NCI-H526 treated with DMSO at 0.1 percent for 48 hours (cell line): Measurements from ENCODE around the gene ACAD10.

Source experiments
- DNase-seq: peaks from one replicate; lab custom pipeline; 2025; lab: John Stamatoyannopoulos, UW

Gene ACAD10

DNA sequence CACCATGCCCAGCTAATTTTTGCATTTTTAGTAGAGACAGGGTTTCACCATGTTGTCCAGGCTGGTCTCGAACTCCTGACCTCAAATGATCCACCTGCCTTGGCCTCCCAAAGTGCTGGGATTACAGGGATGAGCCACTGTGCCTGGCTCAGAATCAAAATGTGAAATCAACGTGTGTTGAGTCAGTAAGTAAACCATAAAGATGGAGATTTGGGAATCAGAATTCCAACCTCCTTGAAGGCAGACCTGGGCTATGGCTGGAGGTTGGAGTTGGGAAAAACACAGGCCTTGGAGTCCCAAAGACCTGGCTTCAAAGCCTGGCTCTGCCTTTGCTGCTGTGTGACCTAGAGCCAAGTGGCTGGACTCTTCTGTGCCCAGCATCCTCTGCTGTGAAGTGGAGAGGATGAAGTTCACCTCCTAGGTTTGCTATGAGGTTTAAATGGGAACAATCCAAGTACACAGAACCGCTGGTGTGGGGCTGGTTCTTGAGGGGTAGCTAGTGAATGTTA, 91.0 kb downstream of the ACAD10 start:
- DNase-seq, result no peak

DNA sequence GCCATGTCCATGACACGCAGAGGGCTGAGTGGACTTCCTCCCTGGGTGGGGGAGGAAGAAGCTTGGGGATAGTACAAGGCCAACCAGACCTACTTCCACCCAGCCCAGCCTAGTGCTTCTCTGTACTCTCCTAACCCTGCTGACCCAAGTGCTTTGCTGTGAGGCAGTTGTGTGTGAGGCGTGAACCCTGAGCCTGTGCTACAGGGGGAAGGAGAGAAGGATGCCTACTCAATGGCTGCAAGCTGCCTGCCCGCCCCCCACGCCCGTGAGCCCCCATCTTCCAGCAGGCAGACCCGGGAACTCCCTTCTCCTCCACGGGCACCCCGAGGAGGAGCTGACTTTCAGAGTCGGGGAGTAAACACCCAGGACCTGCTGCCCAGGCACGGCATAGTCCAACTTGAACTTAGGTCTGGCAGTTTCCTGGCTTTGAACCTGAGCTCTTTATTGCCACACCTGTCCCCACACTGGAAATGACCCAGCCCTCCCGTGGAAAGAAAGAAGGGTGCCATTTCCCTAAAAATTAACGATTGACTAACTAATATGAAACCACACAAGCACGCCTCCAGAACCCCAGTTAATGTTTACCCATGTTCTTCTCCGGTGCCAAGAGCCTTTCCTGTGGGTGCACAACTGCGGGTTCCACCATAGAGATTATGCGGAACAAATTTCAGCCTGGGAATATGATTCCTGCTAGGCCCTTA, 91.6 kb downstream of the ACAD10 start:
- no peak for DNase-seq

DNA sequence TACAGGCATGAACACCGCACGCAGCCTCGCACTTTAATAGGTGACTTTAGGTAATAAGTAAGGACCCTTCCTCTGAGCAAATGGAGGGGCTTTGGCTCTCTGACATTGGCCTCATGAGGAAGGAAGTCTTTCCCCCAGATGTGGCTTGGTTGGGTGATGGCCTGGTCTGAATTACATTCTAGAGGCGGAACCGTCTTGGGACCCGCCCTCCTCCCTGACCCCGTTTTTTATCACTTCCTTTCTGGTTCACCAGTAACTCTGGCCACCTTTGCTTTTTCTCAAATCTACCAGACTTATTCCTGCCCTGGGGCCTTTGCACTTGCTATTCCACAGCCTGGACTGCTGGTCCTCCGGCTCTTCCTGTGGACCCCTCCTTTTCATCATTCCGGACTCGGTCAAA, 94.3 kb downstream of the ACAD10 start:
- DNase-seq, result no peak

DNA sequence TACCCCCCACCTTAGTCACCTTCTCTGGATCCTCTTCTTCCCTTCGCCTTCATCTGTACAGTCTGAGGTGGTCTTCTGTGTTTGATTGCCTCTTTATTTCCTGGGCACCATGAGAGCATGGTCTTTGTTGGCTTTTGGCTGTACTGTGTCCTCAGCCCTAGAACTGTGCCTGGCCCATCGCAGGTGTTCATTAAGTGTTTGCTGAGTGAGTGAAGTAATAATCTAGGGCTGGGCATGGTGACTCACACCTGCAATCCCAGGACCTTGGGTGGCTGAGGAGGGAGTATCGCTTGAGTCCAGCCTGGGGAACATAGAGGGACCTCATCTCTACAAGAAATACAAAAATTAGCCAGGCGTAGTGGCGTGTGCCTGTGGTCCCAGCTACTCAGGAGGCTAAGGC, 94.8 kb downstream of the ACAD10 start:
- no peak for DNase-seq

DNA sequence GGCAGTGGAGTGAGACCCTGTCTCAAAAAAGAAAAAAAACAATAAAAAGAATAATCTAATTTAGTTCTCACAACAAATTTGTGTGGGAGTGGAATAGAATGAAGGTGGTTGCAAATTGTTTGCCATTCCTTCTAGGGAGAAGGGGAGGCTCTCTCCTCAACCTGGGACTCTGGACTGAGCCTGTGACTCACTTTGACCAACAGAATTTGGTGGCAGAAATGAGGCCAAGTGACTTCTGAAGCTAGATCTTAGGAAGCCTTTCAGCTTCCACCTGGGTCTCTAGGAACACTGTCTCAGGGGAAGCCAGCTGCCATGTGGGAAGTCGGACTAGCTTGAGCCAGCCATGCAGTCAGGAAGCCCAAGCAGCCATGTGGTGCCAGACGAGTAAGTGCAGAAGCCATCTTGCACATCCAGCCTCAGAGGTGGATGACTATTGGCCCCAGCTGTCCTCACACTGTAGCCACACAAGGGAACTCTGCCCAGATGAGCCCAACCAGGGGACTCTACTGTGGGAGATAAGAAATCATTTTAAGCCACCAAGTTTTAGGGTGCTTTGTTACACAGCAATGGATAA, 95.3 kb downstream of the ACAD10 start:
- no peak for DNase-seq

DNA sequence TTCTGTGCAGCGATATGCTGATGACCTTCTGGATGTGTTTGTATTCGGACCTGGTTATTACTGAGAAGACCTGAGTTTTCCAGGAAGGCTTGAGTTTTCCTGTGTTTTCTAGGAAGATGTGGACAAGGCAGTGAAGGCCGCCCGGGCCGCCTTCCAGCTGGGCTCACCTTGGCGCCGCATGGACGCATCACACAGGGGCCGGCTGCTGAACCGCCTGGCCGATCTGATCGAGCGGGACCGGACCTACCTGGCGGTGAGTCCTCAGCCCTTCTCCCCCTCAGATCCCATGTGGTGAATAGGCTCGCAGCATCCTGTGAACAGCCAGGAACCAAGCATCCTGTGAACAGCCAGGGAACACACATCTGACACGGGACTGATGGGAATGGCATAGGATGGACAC, 97.2 kb downstream of the ACAD10 start:
- no peak for DNase-seq

DNA sequence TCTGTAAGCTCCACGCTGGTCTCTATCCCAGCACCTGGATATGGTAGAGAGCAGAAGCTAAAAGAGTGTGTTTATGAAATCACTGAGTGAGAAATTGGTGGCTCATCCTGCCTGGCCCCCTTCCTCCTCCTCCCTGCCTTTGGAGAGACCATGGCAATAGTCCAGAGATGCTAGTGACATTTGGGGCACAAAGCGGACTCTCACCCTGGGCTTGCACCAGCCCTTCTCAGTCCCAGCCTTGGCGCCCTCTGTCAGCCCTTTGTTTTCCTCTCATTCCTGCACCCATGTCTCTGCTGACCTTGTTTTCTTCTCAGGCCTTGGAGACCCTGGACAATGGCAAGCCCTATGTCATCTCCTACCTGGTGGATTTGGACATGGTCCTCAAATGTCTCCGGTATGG, 99.1 kb downstream of the ACAD10 start:
- DNase-seq, result no peak

DNA sequence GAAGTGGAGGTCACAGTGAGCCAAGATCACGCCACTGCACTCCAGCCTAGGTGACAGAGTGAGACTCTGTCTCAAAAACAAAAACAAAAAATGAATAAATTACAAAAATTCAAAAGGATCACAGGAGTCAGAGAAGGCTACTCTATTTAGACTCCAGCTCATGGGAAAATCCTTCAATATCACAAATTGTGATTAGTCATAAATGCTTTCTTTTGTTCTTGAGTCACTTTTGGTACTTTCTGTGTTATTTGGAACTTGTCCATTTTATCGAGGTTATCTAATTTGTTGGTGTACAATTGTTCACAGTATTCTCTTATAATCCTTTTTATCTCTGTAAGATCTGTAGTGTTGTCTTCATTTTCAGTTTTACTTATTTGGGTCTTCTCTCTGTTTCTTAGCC, 99.8 kb downstream of the ACAD10 start:
- DNase-seq, result no peak

DNA sequence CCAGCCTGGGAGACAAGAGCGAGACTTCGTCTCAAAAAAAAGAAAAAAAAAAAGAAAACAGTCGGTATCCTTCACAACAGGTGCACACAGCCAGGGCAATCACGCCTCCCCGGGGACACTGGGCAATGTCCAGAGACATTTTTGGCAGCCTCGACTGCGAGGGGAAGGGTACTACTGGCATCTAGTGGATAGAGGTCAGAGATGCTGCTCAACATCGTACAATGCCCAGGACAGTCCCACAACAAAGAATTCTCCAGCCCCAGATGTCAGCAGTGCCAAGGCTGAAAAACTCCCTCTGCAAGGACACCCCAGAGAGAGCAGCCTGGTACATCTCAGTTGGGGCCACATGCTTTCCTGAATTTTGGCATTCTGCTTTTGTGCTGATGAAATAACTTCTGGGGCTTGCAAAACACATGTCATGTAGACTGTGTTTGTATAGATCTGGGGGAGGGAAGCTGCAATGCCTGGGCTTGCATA, 102.4 kb downstream of the ACAD10 start:
- DNase-seq, result no peak

DNA sequence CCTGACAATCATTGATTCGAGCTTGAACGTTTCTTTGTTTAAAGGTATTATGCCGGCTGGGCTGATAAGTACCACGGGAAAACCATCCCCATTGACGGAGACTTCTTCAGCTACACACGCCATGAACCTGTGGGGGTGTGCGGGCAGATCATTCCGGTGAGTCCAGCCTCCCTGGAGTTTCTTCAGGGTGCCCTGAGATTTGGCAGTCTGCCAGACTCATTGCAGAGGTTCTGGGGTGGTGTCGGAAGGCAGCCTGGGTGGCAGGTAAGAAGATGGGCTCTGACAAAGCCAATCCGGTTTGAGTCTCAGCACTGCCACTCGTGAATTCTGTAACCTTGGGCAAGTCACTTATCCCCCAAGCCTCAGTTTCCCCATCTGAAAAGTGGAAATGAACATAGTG, 103.9 kb downstream of the ACAD10 start:
- DNase-seq, result no peak

DNA sequence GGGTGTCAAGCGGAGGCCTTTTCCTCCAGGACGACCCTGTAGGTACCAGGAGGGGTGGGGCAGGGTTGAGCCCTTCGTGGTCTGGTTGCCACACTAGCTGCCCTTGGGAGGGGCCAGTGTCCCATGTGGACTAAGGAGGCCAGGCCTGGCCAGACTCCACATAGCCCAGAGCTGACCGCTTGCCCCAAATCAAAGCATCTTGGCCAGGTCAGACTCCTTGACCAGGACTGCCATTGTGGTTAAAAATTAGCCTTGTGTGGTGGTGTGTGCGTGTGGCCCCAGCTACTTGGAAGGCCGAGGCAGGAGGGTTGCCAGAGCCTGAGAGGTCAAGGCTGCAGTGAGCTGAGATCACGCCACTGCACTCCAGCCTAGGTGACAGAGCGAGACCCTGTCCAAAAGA, 105.7 kb downstream of the ACAD10 start:
- no peak for DNase-seq

DNA sequence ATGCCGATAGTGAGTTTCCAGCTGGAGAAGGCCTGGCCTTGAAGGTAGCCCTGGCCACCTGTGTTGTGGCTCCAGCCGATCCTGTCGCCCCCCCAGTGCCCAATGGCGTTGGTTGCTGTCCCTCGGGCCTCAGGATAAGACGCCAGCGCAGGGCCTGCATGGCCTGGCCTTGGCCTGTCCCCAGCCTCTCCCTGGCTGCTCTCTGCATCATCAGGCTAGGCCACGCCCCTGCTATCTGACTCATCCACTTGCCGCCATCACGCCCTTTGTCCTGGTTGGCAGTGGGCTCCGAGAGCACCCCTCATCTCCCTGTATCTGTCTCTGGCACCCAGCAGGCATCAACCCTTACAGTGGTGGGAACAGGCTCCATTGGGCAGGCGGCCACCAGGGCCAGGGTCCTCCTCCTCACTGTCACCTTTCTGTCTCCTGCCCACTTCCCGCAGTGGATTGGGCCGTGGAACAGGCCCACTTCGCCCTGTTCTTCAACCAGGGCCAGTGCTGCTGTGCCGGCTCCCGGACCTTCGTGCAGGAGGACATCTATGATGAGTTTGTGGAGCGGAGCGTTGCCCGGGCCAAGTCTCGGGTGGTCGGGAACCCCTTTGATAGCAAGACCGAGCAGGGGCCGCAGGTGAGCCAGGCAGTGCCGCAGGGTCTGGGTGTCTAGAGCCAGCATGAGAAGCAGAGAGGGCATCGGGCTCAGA, 106.5 kb downstream of the ACAD10 start:
- no peak for DNase-seq

DNA sequence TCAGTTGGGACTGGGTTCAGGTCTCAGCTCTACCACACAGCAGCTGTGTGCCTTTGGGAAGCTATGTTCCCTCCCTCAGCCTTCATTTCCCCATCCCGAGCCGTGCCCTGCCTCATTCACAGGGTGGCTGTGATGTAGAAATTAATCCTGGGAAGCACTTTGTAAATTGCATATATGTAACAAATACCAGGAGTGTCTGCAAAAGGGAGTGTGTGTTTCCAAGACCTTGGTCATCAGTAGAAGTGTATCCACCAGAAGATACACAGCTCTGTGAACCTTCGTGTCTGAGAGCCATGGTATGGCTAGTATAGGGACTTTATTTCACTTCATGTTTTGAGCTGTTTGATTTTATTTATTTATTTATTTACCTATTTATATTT, 107.0 kb downstream of the ACAD10 start:
- no peak for DNase-seq

DNA sequence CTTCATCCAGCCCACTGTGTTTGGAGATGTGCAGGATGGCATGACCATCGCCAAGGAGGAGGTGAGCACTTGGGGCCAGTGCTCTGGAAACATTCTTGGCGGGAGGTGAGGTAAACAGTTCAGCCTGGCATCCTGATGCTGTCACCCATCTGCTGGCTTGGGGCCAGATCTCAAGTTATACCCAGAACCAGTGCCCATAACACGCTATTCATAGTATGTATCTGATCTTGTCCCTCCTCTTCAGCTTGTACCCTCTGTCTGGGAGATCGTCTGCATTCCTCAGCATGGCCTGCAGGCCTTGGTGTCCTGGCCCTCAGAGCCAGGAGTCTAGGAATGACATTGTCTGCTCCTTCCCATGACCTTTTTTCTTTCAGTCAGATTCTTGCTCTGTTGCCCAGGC, 112.3 kb downstream of the ACAD10 start:
- DNase-seq, result no peak

DNA sequence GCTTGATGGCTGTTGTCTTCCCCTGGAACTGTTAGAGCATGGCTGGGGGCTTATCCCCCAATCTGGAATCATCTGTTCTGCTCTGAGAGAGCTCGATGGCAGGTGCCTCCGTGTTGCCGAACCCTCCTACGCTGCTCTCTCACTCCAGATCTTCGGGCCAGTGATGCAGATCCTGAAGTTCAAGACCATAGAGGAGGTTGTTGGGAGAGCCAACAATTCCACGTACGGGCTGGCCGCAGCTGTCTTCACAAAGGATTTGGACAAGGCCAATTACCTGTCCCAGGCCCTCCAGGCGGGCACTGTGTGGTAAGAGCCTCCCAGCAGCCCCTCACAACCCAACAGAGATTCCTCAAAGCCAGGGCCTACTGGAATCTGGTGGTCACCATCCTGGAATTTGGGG, 113.9 kb downstream of the ACAD10 start:
- DNase-seq, result no peak

DNA sequence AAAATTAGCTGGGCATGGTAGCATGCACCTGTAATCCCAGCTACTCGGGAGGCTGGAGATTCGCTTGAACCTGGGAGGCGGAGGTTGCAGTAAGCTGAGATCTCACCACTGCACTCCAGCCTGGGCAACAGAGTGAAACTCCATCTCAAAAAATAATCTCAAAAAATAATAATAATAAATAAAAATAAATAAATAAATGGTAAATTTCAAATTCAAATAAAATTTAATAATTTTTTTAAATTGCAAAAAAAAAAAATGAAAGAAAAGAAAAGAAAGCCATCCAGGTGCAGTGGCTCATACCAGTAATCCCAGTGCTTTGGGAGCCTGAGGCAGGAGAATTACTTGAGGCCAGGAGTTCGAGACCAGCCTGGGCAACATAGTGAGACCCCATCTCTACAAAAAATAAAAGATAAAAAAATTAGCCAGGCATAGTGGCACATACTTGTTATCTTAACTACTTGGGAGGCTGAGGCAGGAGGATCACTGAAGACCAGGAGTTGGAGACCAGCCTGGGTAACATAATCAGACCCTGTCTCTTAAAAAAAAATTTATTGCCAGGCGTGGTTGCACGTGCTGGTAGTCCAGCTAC, 117.3 kb downstream of the ACAD10 start:
- no peak for DNase-seq

DNA sequence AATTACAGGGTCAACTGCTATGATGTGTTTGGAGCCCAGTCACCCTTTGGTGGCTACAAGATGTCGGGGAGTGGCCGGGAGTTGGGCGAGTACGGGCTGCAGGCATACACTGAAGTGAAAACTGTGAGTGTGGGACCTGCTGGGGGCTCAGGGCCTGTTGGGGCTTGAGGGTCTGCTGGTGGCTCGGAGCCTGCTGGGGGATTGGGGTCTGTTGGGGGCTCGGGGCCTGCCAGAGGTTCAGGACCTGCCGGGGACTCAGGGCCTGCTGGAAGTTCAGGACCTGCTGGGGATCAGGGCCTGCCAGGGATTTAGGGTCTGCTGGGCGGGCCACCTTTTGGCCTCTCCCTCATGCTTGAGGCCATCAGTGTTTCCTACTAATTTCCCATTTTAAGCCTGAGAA, 118.0 kb downstream of the ACAD10 start:
- DNase-seq, result no peak

DNA sequence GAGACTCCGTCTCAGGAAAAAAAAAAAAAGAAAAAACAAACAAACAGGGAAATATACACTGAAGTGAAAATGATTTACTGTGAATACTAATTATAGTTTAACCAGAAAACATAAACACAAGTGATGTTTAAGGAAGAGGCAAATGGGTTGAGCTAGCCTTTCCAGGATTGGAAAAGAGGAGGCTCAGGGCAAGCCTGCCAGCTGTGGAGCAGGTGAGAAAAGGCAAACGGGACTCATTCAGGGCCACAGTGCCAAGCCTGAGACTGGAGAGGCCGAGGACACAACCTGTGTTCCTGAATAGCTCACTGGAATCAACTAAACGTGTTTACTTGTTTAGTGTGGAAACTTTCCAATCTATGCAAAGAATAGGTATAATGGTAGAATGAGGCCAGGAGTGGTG, 120.5 kb downstream of the ACAD10 start:
- no peak for DNase-seq
